BLaER1 (cell line): ENCODE measurements around the gene PEF1.

Source experiments
- H3K27ac ChIP-seq: shearing (Covaris generic); formaldehyde crosslinking; 2 replicates; pipeline ENCODE4 v1.8.1; 2022
- H3K27me3 ChIP-seq: shearing (Covaris generic); formaldehyde crosslinking; 2 replicates; pipeline ENCODE4 v1.8.1; 2022
- H3K36me3 ChIP-seq: shearing (Covaris generic); formaldehyde crosslinking; 2 replicates; pipeline ENCODE4 v1.8.1; 2022
- H3K4me1 ChIP-seq: shearing (Covaris generic); formaldehyde crosslinking; 2 replicates; pipeline ENCODE4 v1.8.1; 2022
- H3K4me2 ChIP-seq: shearing (Covaris generic); formaldehyde crosslinking; 2 replicates; pipeline ENCODE4 v1.8.1; 2022
- H3K4me3 ChIP-seq: shearing (Covaris generic); formaldehyde crosslinking; 2 replicates; pipeline ENCODE4 v1.8.1; 2022
- H3K9ac ChIP-seq: shearing (Covaris generic); formaldehyde crosslinking; 2 replicates; pipeline ENCODE4 v1.8.1; 2022
- H3K9me3 ChIP-seq: shearing (Covaris generic); formaldehyde crosslinking; 2 replicates; pipeline ENCODE4 v1.8.1; 2022
- H4K20me1 ChIP-seq: shearing (Covaris generic); formaldehyde crosslinking; 2 replicates; pipeline ENCODE4 v1.8.1; 2022
- Cebpa-rat ChIP-seq: shearing (Covaris generic); IDR thresholded peaks from 2 replicates; pipeline ENCODE4 v1.8.1; 2022

Gene PEF1

GRCh38 chr1:31617916-31618746, 26.5 kb downstream of the PEF1 start:
- peak overlapping the region; percentile 81 for H3K27ac ChIP-seq
- peak overlapping the region; percentile 79 for H3K9ac ChIP-seq
- no peaks in the 10 kb centered on the region for H3K9me3 ChIP-seq
- TF ChIP-seq Cebpa-rat, result no peak
- peaks cover 8% of the 10 kb centered on the region; the same call in 1 of the 2 replicates for H3K27me3 ChIP-seq
- peak overlapping the region; percentile 74 for H3K4me3 ChIP-seq
- H3K36me3 ChIP-seq, result no peaks in the 10 kb centered on the region
- no peaks in the 10 kb centered on the region for H4K20me1 ChIP-seq
- peaks cover 55% of the 10 kb centered on the region for H3K4me1 ChIP-seq
- H3K4me2 ChIP-seq, result peak overlapping the region; percentile 98

GRCh38 chr1:31617218-31617915, 27.3 kb downstream of the PEF1 start, which contains the start of gene HCRTR1:
Gene HCRTR1, plus strand, starts transcription at chr1:31617689. Its CDS starts 1,504 bp downstream, at chr1:31619193.
- no peaks in the 10 kb centered on the region for H3K36me3 ChIP-seq
- H4K20me1 ChIP-seq, result no peaks in the 10 kb centered on the region
- peaks cover 55% of the 10 kb centered on the region for H3K4me1 ChIP-seq
- H3K4me3 ChIP-seq, result peak within 1 kb of the TSS; percentile 74
- H3K4me2 ChIP-seq, result peak within 1 kb of the TSS; percentile 98
- peaks cover 8% of the 10 kb centered on the region; the same call in 1 of the 2 replicates for H3K27me3 ChIP-seq
- peak within 1 kb of the TSS; percentile 81 for H3K27ac ChIP-seq
- H3K9ac ChIP-seq, result peak within 1 kb of the TSS; percentile 79
- no peak for TF ChIP-seq Cebpa-rat
- H3K9me3 ChIP-seq, result no peaks in the 10 kb centered on the region

GRCh38 chr1:31615939-31616338, 28.7 kb downstream of the PEF1 start:
- Histone ChIP-seq H3K4me3 (no peak overlapping the region), H3K27ac (no peak overlapping the region), H3K4me1 (peaks cover 55% of the 10 kb centered on the region), H3K9ac (no peak overlapping the region), H4K20me1 (no peaks in the 10 kb centered on the region), H3K36me3 (no peaks in the 10 kb centered on the region), H3K27me3 (peaks cover 8% of the 10 kb centered on the region; the same call in 1 of the 2 replicates), H3K4me2 (peak overlapping the region; percentile 98; the same call in 1 of the 2 replicates), H3K9me3 (no peaks in the 10 kb centered on the region)
- no peak for TF ChIP-seq Cebpa-rat

GRCh38 chr1:31615414-31615813, 29.3 kb downstream of the PEF1 start:
- no peak for TF ChIP-seq Cebpa-rat
- no peaks in the 10 kb centered on the region for H3K36me3 ChIP-seq
- H3K4me3 ChIP-seq, result no peak overlapping the region
- H3K4me1 ChIP-seq, result peaks cover 54% of the 10 kb centered on the region
- no peak overlapping the region for H3K9ac ChIP-seq
- H3K4me2 ChIP-seq, result no peak overlapping the region; the same call in 1 of the 2 replicates
- no peak overlapping the region for H3K27ac ChIP-seq
- no peaks in the 10 kb centered on the region for H3K9me3 ChIP-seq
- H4K20me1 ChIP-seq, result no peaks in the 10 kb centered on the region
- peaks cover 8% of the 10 kb centered on the region; the same call in 1 of the 2 replicates for H3K27me3 ChIP-seq

GRCh38 chr1:31614414-31615005, 30.2 kb downstream of the PEF1 start:
- no peak overlapping the region for H3K9ac ChIP-seq
- H3K27me3 ChIP-seq, result peaks cover 8% of the 10 kb centered on the region; the same call in 1 of the 2 replicates
- H3K4me2 ChIP-seq, result peak overlapping the region; percentile 39

GRCh38 chr1:31609514-31610118, 35.1 kb downstream of the PEF1 start:
- no peak overlapping the region for H3K9ac ChIP-seq
- no peaks in the 10 kb centered on the region for H3K36me3 ChIP-seq
- H3K4me3 ChIP-seq, result no peak overlapping the region
- H4K20me1 ChIP-seq, result no peaks in the 10 kb centered on the region
- no peak overlapping the region for H3K4me2 ChIP-seq
- no peak for TF ChIP-seq Cebpa-rat
- H3K9me3 ChIP-seq, result no peaks in the 10 kb centered on the region
- H3K27ac ChIP-seq, result no peak overlapping the region
- no peaks in the 10 kb centered on the region for H3K27me3 ChIP-seq
- H3K4me1 ChIP-seq, result peaks cover 24% of the 10 kb centered on the region

More at GRCh38 chr1:31614414-31615005, 30.2 kb downstream of the PEF1 start:
- TF ChIP-seq Cebpa-rat, result no peak
- Histone ChIP-seq H3K36me3 (no peaks in the 10 kb centered on the region), H4K20me1 (no peaks in the 10 kb centered on the region), H3K27ac (peak overlapping the region; percentile 39; the same call in 1 of the 2 replicates), H3K9me3 (no peaks in the 10 kb centered on the region), H3K4me1 (peaks cover 45% of the 10 kb centered on the region), H3K4me3 (no peak overlapping the region)

GRCh38 chr1:31607360-31607759, 37.3 kb downstream of the PEF1 start:
- Histone ChIP-seq H3K9ac (no peak overlapping the region), H3K4me2 (no peak overlapping the region), H4K20me1 (no peaks in the 10 kb centered on the region), H3K36me3 (no peaks in the 10 kb centered on the region), H3K4me1 (peaks cover 9% of the 10 kb centered on the region; the same call in 1 of the 2 replicates), H3K27me3 (no peaks in the 10 kb centered on the region), H3K9me3 (no peaks in the 10 kb centered on the region), H3K27ac (no peak overlapping the region), H3K4me3 (no peak overlapping the region)
- no peak for TF ChIP-seq Cebpa-rat

- H3K36me3 ChIP-seq, result no peaks in the 10 kb centered on the region
- H3K9ac ChIP-seq, result no peak overlapping the region
- no peak for TF ChIP-seq Cebpa-rat
- H3K4me2 ChIP-seq, result 0 out of 2 replicates have a peak overlapping the region, but pooled peaks have one; percentile 14
- H3K27ac ChIP-seq, result 0 out of 2 replicates have a peak overlapping the region, but pooled peaks have one; percentile 7
- H4K20me1 ChIP-seq, result no peaks in the 10 kb centered on the region
- no peak overlapping the region for H3K4me3 ChIP-seq
- H3K27me3 ChIP-seq, result no peaks in the 10 kb centered on the region
- H3K9me3 ChIP-seq, result no peaks in the 10 kb centered on the region
- peaks cover 15% of the 10 kb centered on the region for H3K4me1 ChIP-seq
Measured at GRCh38 chr1:31605908-31606427, 38.7 kb downstream of the PEF1 start.

GRCh38 chr1:31602081-31602480, 42.6 kb downstream of the PEF1 start:
- Histone ChIP-seq H3K9me3 (no peaks in the 10 kb centered on the region), H3K4me1 (peaks cover 54% of the 10 kb centered on the region), H3K36me3 (no peaks in the 10 kb centered on the region), H3K27ac (no peak overlapping the region), H3K9ac (no peak overlapping the region), H3K4me2 (no peak overlapping the region), H4K20me1 (no peaks in the 10 kb centered on the region), H3K4me3 (no peak overlapping the region), H3K27me3 (no peaks in the 10 kb centered on the region)
- no peak for TF ChIP-seq Cebpa-rat
